Islet precursor cell (in vitro differentiated cells): ENCODE data around the gene TBXAS1.
"Not testable (repeated sequence)": the region's sequence is repeated elsewhere in the genome, so short reads cannot be mapped to it uniquely, and the experiment has no call there.

ENCODE experiments used
- DNase-seq: peaks from one replicate; pipeline ENCODE4 v3.0.0-alpha.2; 2018

Gene TBXAS1

GRCh38 chr7:139827042-139827441 is 2.0 kb upstream of the TBXAS1 start:
- DNase-seq, result no peak

DNA sequence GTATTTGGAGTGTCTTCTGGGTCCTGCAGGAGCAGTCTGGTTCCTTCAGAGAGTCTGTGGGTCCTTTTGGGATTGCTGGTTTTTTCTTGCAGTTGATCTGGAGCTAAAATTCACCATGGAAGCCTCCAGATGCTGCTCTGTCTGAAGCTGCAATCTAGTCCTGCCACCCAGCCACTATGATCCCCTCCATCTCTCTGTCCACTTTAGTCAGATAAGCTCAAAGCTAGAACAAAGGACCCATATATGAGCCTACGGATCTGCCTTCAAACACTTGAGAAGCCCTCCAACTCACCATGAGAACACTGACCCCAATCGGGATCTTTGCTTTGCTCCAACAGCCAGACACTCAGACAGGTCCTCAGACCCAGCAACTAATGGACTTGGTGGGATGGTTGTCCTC is 618 bp upstream of the TBXAS1 start:
- no peak for DNase-seq

DNA sequence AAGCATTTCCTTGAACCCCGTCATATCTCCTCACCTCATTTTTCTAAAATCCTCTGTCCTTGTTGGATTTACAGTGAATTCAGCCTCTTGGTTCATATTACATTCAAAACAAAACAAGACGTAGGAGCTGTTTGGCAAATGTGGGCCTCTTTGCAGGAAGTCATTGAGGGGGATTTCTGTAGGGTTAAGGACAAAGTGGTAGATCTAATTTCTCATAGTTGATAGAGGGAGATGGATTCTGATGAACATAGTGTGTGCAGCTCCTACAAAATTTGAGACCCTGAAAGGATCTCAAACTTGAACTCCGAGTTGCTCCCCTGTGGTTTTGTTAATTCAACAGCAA is 682 bp downstream of the TBXAS1 start:
- no peak for DNase-seq

DNA sequence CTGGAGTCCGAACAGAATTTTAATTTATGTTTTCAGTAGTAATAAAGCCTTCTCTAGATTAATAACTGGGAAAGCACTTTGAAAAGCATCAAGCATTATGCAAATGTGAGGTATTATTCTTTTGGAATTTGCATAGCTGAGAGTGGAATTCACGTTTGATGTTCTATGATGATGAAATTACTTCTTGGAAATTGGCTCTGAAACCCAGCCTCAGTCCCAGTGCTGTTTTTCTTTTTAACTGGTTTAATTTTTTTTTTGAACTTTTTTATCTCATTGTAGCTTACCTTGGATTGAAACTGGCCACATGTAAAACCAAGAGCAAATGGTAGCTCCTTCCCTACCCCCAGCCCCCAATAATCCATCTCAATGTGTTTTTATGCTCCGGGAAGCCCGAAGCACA is 1.2 kb downstream of the TBXAS1 start:
- DNase-seq, result no peak

DNA sequence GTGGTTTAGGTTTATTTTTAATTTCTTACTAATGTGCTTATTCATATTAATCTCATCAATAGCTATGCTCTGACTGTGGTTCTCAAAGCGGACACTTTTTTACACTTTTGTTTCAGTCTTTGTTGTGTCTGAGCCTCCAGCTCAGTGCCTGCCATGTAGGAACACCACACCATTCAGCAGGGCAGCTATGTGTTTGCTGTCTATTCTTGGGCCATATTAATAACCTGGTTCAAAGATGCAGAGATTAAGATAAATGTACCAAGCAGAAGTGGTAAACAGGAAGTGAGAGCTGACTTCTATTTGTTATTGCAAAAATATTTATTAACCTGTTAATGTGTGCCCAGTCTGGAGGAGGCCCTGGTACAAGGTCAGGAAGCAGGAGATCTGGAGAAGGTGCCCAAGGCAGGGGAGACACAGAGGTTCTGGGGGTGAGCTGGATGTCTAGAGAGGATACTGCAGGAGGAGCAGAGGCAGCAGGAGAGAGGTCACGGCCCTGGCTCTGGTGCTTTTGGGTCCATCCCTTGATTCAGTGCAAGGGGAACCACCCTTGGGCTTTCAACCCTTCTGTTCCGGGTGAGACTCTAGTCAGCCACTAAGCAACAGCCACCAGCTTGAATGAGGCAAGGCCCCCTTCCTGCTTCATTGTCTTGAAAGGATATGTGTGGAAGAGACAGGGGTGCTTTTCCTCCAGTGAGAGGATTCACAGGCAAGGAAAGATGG is 1.9 kb downstream of the TBXAS1 start:
- no peak for DNase-seq

- DNase-seq, result not testable (repeated sequence)
Measured at GRCh38 chr7:139835848-139836247, 6.8 kb downstream of the TBXAS1 start.

DNA sequence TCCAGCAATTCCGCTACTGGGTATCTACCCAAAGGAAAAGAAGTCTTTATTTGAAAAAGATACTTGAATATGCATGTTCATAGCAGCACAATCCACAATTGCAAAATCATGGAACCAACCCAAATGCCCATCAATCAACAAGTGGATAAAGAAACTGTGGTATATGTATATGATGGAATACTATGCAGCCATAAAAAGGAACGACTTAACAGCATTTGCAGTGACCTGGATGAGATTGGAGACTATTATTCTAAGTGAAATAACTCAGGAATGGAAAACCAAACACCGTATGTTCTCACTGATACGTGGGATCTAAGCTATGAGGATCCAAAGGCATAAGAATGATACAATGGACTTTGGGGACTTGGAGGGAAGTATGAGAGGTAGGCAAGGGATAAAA is 8.2 kb downstream of the TBXAS1 start:
- DNase-seq, result not testable (repeated sequence)

- DNase-seq, result no peak
Measured at GRCh38 chr7:139838276-139838675, 9.2 kb downstream of the TBXAS1 start.

DNA sequence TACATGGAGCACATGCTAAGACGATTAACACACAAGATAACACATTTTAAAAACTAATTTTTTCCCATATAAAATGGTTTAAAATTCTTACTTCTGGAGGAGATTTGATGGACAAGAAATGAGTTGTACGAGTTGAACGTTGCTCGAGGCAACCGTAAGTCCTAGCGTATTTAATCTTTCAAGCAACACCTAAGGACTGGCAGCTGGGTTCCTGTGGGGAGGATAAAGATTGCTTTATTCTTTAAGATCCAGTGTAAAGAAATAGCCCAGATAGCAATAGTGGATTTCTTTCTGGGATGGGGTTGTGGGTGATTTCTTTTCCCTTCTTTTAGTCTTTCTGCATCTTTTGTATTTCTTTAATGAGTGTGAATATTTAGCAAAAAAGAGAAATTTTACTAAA is 9.8 kb downstream of the TBXAS1 start:
- no peak for DNase-seq

- DNase-seq, result no peak
Measured at GRCh38 chr7:139840776-139841175, 11.7 kb downstream of the TBXAS1 start.

- DNase-seq, result no peak
Measured at GRCh38 chr7:139842401-139843210, 13.5 kb downstream of the TBXAS1 start.

DNA sequence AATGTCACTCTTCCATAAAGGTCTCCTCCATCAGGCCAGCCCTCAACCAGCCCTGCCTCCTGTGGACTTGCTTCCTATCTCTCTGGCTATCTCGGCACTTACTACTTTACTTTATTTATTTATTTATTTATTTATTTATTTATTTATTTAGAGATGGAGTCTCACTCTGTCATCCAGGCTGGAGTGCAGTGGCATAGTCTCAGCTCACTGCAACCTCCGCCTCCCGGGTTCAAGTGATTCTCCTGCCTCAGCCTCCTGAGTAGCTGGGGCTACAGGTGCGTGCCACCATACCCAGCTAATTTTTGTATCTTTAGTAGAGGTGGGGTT is 14.1 kb downstream of the TBXAS1 start:
- not testable (repeated sequence) for DNase-seq

GRCh38 chr7:139844779-139845442 is 15.8 kb downstream of the TBXAS1 start:
- no peak for DNase-seq

- DNase-seq, result no peak
Measured at GRCh38 chr7:139845443-139845805, 16.4 kb downstream of the TBXAS1 start.

GRCh38 chr7:139846297-139846696 is 17.2 kb downstream of the TBXAS1 start:
- no peak for DNase-seq

GRCh38 chr7:139848274-139848673 is 19.2 kb downstream of the TBXAS1 start:
- no peak for DNase-seq

- DNase-seq, result no peak
Measured at GRCh38 chr7:139850906-139851305, 21.8 kb downstream of the TBXAS1 start.

DNA sequence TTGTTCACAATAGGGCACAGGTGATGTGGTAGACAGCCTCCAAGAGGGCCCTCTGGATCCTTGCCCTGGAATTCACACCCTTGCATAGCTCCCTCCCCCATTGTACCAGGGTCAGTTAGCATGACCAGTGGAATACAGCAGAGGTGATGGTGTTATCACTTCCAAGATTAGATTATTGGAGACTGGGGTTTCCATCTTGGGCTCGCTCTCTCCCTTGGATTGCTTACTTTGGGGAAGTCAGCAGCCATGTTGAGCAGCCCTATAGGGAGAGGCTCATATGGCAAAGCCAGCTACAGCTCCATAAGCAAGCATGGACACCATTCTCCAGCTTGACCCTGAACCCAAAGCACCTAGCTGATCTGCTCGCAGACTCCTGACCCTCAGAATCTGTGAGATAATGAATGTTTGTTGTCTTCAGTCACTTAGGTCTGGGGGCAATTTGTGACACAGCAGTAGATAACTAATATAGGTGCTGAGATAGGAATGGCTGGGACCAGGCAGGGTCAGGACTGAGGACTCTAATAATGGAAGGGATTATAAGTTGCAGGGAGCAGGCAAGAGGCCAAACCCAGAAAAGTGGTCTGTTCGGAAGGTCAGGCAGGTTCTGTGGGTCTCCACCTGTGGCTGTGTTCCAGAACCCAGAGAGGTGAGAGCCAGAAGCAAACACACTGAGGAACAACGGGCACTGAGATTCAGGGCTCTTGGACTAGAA is 22.9 kb downstream of the TBXAS1 start:
- no peak for DNase-seq

- no peak for DNase-seq
Measured at GRCh38 chr7:139852482-139852845, 23.4 kb downstream of the TBXAS1 start.

DNA sequence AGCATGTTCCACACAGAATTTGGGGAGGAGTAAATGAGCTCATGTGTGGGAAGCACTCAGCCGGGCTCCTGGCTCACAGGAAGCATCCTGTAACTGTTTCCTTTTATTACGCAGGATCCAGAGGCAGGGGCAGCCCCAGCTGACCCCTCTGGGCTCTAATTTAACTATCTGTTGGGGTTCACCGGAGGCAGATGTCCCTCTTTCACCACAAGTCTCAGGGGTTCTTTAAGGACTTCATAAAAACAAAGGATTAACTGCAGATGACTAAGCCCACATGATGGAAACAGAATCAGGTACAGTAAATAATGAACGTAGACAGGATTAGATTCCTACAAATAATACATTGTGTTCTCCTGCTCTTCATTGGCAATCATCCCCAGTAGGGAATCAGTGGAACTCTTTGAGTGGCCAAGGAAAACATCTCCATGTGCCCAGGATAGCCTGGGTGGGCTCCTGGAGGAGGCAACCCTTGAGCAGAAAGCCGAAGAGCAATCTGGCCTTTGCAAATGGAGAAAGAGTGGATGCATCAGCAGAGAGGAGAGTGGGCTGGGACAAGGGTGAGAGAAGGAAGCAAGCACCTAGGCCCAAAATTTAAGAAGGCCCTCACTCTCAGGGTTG is 24.6 kb downstream of the TBXAS1 start:
- no peak for DNase-seq

DNA sequence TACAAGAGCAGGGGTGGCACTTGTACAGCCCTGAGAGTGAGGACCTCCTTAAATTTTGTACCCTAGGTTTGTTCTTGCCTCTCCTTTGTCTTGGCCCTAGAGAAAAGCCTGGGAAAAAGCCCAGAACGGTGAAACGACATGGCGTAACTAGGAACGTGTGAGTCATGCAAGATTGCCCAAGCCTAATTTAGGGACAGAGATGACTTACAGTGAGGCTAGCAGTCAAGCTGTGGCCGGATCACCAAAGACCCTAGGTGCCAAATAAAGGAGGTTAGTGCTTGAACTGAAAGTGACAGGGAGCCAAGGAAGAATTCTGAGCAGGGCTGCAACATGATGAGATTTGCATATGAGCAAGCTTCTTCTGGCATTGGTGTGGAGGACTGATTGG is 25.1 kb downstream of the TBXAS1 start:
- no peak for DNase-seq

- no peak for DNase-seq
Measured at GRCh38 chr7:139854803-139855497, 25.9 kb downstream of the TBXAS1 start.
